Measurements from ENCODE around the gene EDRF1. TPM values are rescaled to one million over a fixed set of nuclear protein-coding genes. Genes with fewer than 3 reads are reported as not detected.

Gene EDRF1
- total and polyA plus RNA-seq, 2 of the 4 experiments (the other 2 are of a cell fraction), result 17.0 to 24.9 TPM

GRCh38 chr10:125811251-125811650 is 91.7 kb downstream of the EDRF1 start:
- no peak overlapping the region for H2BK5ac ChIP-seq (ENCODE audit: low read depth, low read length, poor library complexity, severe bottlenecking)
- CTCF ChIA-PET, result interaction anchor here (0.6 to 1.0 kb wide), 2 partner anchors 32 to 1298 kb away, joined by 3 to 4 read pairs; no protein-coding TSS in a partner anchor
- no peak for TF ChIP-seq MXI1 (IDR thresholded peaks at IDR 0.05; ENCODE audit: borderline replicate concordance, low read depth, low read length)
- H3K27ac ChIP-seq (ENCODE audit: insufficient read depth, low read length), result no peak overlapping the region
- POLR2A ChIA-PET (ENCODE audit: unreplicated experiment), result no interaction called here
- H3K36me3 ChIP-seq (ENCODE audit: control insufficient read depth, insufficient read depth, low read length), result peaks cover 43% of the 10 kb centered on the region
- DNase-seq (no peak), ATAC-seq (ENCODE audit: low read depth) (no peak)
- H3K27me3 ChIP-seq (ENCODE audit: control insufficient read depth, insufficient read depth, low read length), result no peaks in the 10 kb centered on the region
- no peak overlapping the region for H3K4me2 ChIP-seq (ENCODE audit: low read depth, low read length)
- no peak overlapping the region for H4K91ac ChIP-seq (ENCODE audit: insufficient read depth, low read depth, low read length)
- H4K20me1 ChIP-seq (ENCODE audit: insufficient read depth, low read length), result no peaks in the 10 kb centered on the region
- H3K9me1 ChIP-seq (ENCODE audit: insufficient read depth, low read length), result no peaks in the 10 kb centered on the region; the same call in 1 of the 2 replicates
- H2BK120ac ChIP-seq (ENCODE audit: low read depth, low read length), result no peak overlapping the region
- H2AK5ac ChIP-seq (ENCODE audit: low read depth, low read length), result no peak overlapping the region
- H3K9me3 ChIP-seq (ENCODE audit: control insufficient read depth, insufficient read depth, low read length), result no peaks in the 10 kb centered on the region
- dilution Hi-C loops (cut with HindIII; ENCODE audit: low sequenced_read_pairs, unreplicated experiment), result no loop called here
- intact Hi-C loops (cut with micrococcal nuclease), result loop anchor here (5.0 kb wide), 1 partner anchor 59 kb away; no protein-coding TSS in a partner anchor
- H3K4ac ChIP-seq (ENCODE audit: low read depth, low read length), result no peak overlapping the region
- H4K8ac ChIP-seq (ENCODE audit: low read depth in 2 of 2, low read length in 2 of 2), result no peak overlapping the region
- in situ Hi-C loops (cut with MboI; ENCODE audit: low sequenced_read_pairs), result no loop called here
- H2BK15ac ChIP-seq (ENCODE audit: low read depth, low read length), result no peak overlapping the region
- H3K4me3 ChIP-seq (ENCODE audit: insufficient read depth, low read depth, low read length), result no peak overlapping the region
- H2AFZ ChIP-seq (replicated peaks; ENCODE audit: low read length, poor library complexity), result no peak overlapping the region
- H3K9ac ChIP-seq (ENCODE audit: low read depth, low read length), result no peak overlapping the region
- H3K18ac ChIP-seq (ENCODE audit: low read depth, low read length), result no peak overlapping the region
- no peak overlapping the region for H3K23ac ChIP-seq (ENCODE audit: low read depth, low read length)
- no peak overlapping the region for H2BK20ac ChIP-seq (ENCODE audit: low read depth, low read length)
- no TSS peak for BruUV-seq (replicated peaks)
- no peak overlapping the region for H3K56ac ChIP-seq (ENCODE audit: extremely low read depth, insufficient read depth, low read length)
- no peaks in the 10 kb centered on the region for H3K79me1 ChIP-seq (ENCODE audit: low read depth in 1 of 2, low read length in 2 of 2)
- no peaks in the 10 kb centered on the region for H3K4me1 ChIP-seq (ENCODE audit: control insufficient read depth, insufficient read depth, low read length)
- WGBS, 2 experiments (ENCODE audit: extremely low coverage in 2 of 2, insufficient read length in 1 of 2), result no CpG with 5 or more reads among the region's 1 CpG
- H4K5ac ChIP-seq (ENCODE audit: low read depth, low read length), result no peak overlapping the region
- H2AK9ac ChIP-seq (replicated peaks; ENCODE audit: low read depth, low read length, poor library complexity), result no peak overlapping the region
- H3K14ac ChIP-seq (replicated peaks; ENCODE audit: low read depth, low read length), result no peak overlapping the region

Measured in IMR-90 (cell line).